SK-N-SH treated with all-trans-retinoic acid at 6 μM for 48 hours (cell line): ENCODE measurements around the gene TTC39B.

Experiments used
- ATAC-seq: fragments of 200-7000 bp; cut with Tn5 transposase; 3 replicates; pipeline ENCODE4 v1.9.1; 2020; ENCODE audit warnings: mild to moderate bottlenecking, moderate library complexity
- ARNTL ChIP-seq: fragments of 450-650 bp; formaldehyde crosslinking; IDR thresholded peaks from 2 replicates; pipeline ENCODE4 v1.5.0; 2020; ENCODE audit warnings: low read depth, mild to moderate bottlenecking, moderate library complexity, borderline replicate concordance
- BACH2 ChIP-seq: fragments of 250-450 bp; sonication (Bioruptor Pico); IDR thresholded peaks from 2 replicates; pipeline ENCODE4 v1.9.0; 2021; ENCODE audit warnings: mild to moderate bottlenecking, borderline replicate concordance
- CSDC2 ChIP-seq: fragments of 250-450 bp; sonication (Bioruptor Pico); IDR thresholded peaks from 2 replicates; pipeline ENCODE4 v1.5.0; 2020; ENCODE audit warnings: mild to moderate bottlenecking, moderate library complexity
- ESRRG ChIP-seq: fragments of 250-450 bp; sonication (Bioruptor Pico); IDR thresholded peaks from 2 replicates; pipeline ENCODE4 v1.6.1; 2021; ENCODE audit warnings: mild to moderate bottlenecking
- GLIS3 ChIP-seq: fragments of 250-450 bp; sonication (Bioruptor Pico); IDR thresholded peaks from 2 replicates; pipeline ENCODE4 v1.5.0; 2020; ENCODE audit warnings: mild to moderate bottlenecking, moderate library complexity
- ISL1 ChIP-seq: fragments of 250-450 bp; sonication (Bioruptor Pico); IDR thresholded peaks from 2 replicates; pipeline ENCODE4 v2.1.2; 2022; ENCODE audit warnings: mild to moderate bottlenecking, moderate library complexity
- PPARA ChIP-seq: fragments of 250-450 bp; sonication (Bioruptor Pico); IDR thresholded peaks from 2 replicates; pipeline ENCODE4 v1.5.0; 2020; ENCODE audit warnings: mild to moderate bottlenecking, borderline replicate concordance
- SNAI2 ChIP-seq: fragments of 250-450 bp; sonication (Bioruptor Pico); IDR thresholded peaks from 2 replicates; pipeline ENCODE4 v1.5.0; 2020; ENCODE audit warnings: mild to moderate bottlenecking, moderate library complexity
- TOX ChIP-seq: fragments of 250-450 bp; sonication (Bioruptor Pico); IDR thresholded peaks from 2 replicates; pipeline ENCODE4 v1.8.0; 2021; ENCODE audit warnings: mild to moderate bottlenecking, moderate library complexity, borderline replicate concordance
- ZFP3 ChIP-seq: fragments of 250-450 bp; sonication (Bioruptor Pico); IDR thresholded peaks from 2 replicates; pipeline ENCODE4 v1.5.0; 2020; ENCODE audit warnings: mild to moderate bottlenecking, moderate library complexity
- ZFP30 ChIP-seq: fragments of 450-650 bp; formaldehyde crosslinking; IDR thresholded peaks from 2 replicates; pipeline ENCODE4 v1.5.0; 2022; ENCODE audit warnings: mild to moderate bottlenecking, moderate library complexity
- ZNF565 ChIP-seq: fragments of 450-650 bp; formaldehyde crosslinking; conservative IDR thresholded peaks from 2 replicates; pipeline ENCODE4 v1.5.0; 2020; ENCODE audit warnings: low read depth, mild to moderate bottlenecking, moderate library complexity
- ZNF70 ChIP-seq: fragments of 450-650 bp; formaldehyde crosslinking; IDR thresholded peaks from 2 replicates; pipeline ENCODE4 v1.5.0; 2020; ENCODE audit warnings: mild to moderate bottlenecking, moderate library complexity
- TF ChIP-seq, protein P1 (sequence below): fragments of 250-450 bp; sonication (Bioruptor Pico); IDR thresholded peaks from 2 replicates; pipeline ENCODE4 v1.5.0; 2020; ENCODE audit warnings: mild to moderate bottlenecking, moderate library complexity
- TF ChIP-seq, protein P2 (sequence below): fragments of 250-450 bp; sonication (Bioruptor Pico); IDR thresholded peaks from 2 replicates; pipeline ENCODE4 v1.5.1; 2021; ENCODE audit warnings: mild to moderate bottlenecking, moderate library complexity
- TF ChIP-seq, protein P3 (sequence below): fragments of 250-450 bp; sonication (Bioruptor Pico); IDR thresholded peaks from 2 replicates; pipeline ENCODE4 v1.8.0; 2021; ENCODE audit warnings: low read depth, mild to moderate bottlenecking, moderate library complexity, borderline replicate concordance
- TF ChIP-seq, protein P4 (sequence below): fragments of 250-450 bp; sonication (Bioruptor Pico); IDR thresholded peaks from 2 replicates; pipeline ENCODE4 v1.8.0; 2020; ENCODE audit warnings: mild to moderate bottlenecking, moderate library complexity, borderline replicate concordance
- TF ChIP-seq, protein P5 (sequence below): fragments of 250-450 bp; sonication (Bioruptor Pico); IDR thresholded peaks from 2 replicates; pipeline ENCODE4 v1.5.1; 2020; ENCODE audit warnings: low read depth, mild to moderate bottlenecking, moderate library complexity

The TTC39B gene

DNA sequence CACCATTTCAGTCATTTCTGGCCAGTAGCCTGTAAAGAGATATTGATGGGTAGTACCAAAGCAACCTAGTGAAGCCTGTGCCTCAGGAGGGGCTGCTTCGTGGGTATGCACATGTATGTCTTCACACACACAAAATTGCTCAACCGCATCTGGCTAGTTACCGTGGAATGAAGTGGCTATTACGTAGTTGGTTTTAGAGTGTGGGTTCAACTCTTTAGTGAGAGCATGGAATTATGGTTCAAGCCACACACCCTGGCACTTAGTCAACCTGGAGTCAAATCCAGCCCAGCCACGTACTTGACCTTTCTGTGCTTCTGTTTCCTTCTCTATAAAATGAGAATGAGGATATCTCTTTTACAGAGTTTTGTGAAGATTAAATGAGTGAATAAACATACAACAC is 174.9 kb downstream of the TTC39B start (continued):
- TF ChIP-seq, protein P1, sequence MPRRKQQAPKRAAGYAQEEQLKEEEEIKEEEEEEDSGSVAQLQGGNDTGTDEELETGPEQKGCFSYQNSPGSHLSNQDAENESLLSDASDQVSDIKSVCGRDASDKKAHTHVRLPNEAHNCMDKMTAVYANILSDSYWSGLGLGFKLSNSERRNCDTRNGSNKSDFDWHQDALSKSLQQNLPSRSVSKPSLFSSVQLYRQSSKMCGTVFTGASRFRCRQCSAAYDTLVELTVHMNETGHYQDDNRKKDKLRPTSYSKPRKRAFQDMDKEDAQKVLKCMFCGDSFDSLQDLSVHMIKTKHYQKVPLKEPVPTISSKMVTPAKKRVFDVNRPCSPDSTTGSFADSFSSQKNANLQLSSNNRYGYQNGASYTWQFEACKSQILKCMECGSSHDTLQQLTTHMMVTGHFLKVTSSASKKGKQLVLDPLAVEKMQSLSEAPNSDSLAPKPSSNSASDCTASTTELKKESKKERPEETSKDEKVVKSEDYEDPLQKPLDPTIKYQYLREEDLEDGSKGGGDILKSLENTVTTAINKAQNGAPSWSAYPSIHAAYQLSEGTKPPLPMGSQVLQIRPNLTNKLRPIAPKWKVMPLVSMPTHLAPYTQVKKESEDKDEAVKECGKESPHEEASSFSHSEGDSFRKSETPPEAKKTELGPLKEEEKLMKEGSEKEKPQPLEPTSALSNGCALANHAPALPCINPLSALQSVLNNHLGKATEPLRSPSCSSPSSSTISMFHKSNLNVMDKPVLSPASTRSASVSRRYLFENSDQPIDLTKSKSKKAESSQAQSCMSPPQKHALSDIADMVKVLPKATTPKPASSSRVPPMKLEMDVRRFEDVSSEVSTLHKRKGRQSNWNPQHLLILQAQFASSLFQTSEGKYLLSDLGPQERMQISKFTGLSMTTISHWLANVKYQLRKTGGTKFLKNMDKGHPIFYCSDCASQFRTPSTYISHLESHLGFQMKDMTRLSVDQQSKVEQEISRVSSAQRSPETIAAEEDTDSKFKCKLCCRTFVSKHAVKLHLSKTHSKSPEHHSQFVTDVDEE (CRISPR knock-in tag) = no peak
- no peak for TF ChIP-seq ZNF565 (CRISPR knock-in tag)
- TF ChIP-seq SNAI2 = no peak
- no peak for TF ChIP-seq ISL1 (CRISPR knock-in tag)
- TF ChIP-seq, protein P2, sequence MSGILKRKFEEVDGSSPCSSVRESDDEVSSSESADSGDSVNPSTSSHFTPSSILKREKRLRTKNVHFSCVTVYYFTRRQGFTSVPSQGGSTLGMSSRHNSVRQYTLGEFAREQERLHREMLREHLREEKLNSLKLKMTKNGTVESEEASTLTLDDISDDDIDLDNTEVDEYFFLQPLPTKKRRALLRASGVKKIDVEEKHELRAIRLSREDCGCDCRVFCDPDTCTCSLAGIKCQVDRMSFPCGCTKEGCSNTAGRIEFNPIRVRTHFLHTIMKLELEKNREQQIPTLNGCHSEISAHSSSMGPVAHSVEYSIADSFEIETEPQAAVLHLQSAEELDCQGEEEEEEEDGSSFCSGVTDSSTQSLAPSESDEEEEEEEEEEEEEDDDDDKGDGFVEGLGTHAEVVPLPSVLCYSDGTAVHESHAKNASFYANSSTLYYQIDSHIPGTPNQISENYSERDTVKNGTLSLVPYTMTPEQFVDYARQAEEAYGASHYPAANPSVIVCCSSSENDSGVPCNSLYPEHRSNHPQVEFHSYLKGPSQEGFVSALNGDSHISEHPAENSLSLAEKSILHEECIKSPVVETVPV = no peak
- no peak for TF ChIP-seq ARNTL
- no peak for TF ChIP-seq TOX (CRISPR knock-in tag)
- TF ChIP-seq ESRRG (CRISPR knock-in tag) = no peak
- no peak for TF ChIP-seq BACH2 (CRISPR knock-in tag)
- no peak for TF ChIP-seq ZFP30 (CRISPR knock-in tag)

DNA sequence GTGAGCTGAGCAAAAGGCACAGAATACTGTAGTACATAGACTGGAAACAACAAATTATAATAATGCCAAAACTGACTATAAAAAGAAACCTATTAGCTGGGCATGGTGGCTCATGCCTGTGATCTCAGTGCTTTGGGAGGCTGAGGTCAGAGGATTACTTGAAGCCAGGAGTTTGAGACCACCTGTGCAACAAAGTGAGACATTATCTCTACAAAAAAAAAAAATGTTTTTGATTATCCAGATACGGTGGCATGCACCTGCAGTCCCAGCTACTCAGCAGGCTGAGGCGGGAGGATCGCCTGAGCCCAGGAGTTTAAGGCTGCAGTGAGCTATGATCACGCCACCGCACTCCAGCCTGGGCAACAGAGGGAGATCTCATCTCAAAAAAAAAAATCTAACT is 175.9 kb downstream of the TTC39B start:
- no peak for ATAC-seq
- no peak for TF ChIP-seq SNAI2
- no peak for TF ChIP-seq GLIS3 (CRISPR knock-in tag)
- TF ChIP-seq, protein P3, sequence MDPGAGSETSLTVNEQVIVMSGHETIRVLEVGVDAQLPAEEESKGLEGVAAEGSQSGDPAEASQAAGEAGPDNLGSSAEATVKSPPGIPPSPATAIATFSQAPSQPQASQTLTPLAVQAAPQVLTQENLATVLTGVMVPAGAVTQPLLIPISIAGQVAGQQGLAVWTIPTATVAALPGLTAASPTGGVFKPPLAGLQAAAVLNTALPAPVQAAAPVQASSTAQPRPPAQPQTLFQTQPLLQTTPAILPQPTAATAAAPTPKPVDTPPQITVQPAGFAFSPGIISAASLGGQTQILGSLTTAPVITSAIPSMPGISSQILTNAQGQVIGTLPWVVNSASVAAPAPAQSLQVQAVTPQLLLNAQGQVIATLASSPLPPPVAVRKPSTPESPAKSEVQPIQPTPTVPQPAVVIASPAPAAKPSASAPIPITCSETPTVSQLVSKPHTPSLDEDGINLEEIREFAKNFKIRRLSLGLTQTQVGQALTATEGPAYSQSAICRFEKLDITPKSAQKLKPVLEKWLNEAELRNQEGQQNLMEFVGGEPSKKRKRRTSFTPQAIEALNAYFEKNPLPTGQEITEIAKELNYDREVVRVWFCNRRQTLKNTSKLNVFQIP (CRISPR knock-in tag) = no peak
- no peak for TF ChIP-seq ISL1 (CRISPR knock-in tag)
- no peak for TF ChIP-seq ZFP3 (CRISPR knock-in tag)
- TF ChIP-seq, protein P4, sequence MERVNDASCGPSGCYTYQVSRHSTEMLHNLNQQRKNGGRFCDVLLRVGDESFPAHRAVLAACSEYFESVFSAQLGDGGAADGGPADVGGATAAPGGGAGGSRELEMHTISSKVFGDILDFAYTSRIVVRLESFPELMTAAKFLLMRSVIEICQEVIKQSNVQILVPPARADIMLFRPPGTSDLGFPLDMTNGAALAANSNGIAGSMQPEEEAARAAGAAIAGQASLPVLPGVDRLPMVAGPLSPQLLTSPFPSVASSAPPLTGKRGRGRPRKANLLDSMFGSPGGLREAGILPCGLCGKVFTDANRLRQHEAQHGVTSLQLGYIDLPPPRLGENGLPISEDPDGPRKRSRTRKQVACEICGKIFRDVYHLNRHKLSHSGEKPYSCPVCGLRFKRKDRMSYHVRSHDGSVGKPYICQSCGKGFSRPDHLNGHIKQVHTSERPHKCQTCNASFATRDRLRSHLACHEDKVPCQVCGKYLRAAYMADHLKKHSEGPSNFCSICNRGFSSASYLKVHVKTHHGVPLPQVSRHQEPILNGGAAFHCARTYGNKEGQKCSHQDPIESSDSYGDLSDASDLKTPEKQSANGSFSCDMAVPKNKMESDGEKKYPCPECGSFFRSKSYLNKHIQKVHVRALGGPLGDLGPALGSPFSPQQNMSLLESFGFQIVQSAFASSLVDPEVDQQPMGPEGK (CRISPR knock-in tag) = no peak
- TF ChIP-seq CSDC2 (CRISPR knock-in tag) = no peak
- TF ChIP-seq ZNF565 (CRISPR knock-in tag) = no peak
- TF ChIP-seq ZFP30 (CRISPR knock-in tag) = no peak
- no peak for TF ChIP-seq TOX (CRISPR knock-in tag)
- TF ChIP-seq, protein P1 (CRISPR knock-in tag) = no peak
- no peak for TF ChIP-seq ARNTL
- no peak for TF ChIP-seq PPARA
- TF ChIP-seq ZNF70 = no peak
- TF ChIP-seq, protein P2 = no peak
- TF ChIP-seq, protein P5, sequence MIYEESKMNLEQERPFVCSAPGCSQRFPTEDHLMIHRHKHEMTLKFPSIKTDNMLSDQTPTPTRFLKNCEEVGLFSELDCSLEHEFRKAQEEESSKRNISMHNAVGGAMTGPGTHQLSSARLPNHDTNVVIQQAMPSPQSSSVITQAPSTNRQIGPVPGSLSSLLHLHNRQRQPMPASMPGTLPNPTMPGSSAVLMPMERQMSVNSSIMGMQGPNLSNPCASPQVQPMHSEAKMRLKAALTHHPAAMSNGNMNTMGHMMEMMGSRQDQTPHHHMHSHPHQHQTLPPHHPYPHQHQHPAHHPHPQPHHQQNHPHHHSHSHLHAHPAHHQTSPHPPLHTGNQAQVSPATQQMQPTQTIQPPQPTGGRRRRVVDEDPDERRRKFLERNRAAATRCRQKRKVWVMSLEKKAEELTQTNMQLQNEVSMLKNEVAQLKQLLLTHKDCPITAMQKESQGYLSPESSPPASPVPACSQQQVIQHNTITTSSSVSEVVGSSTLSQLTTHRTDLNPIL (CRISPR knock-in tag) = no peak
- TF ChIP-seq ESRRG (CRISPR knock-in tag) = no peak
- TF ChIP-seq, all 23 proteins: peak for 0
